ENCODE results near the gene GALNT2. TPM values are rescaled to one million over a fixed set of nuclear protein-coding genes. Genes with fewer than 3 reads are reported as not detected.

GALNT2 gene
- total and polyA plus RNA-seq, 2 experiments from 2014 or later: 17.8 to 48.3 TPM

- Histone ChIP-seq H3K36me3 (ENCODE audit: insufficient read depth) (no peaks in the 10 kb centered on the region), H2AFZ (no peak overlapping the region), H3F3A (replicated peaks; ENCODE audit: low read depth) (no peaks in the 10 kb centered on the region), H3K4me2 (no peak overlapping the region), H3K9me2 (ENCODE audit: insufficient read depth) (peaks cover 10% of the 10 kb centered on the region), H3K4me1 (ENCODE audit: insufficient read depth) (peaks cover 15% of the 10 kb centered on the region), H4K20me1 (replicated peaks; ENCODE audit: insufficient read depth) (peaks cover 8% of the 10 kb centered on the region), H3K4me3 (no peak overlapping the region), H3K27me3 (ENCODE audit: insufficient read depth) (no peaks in the 10 kb centered on the region), H3K79me2 (replicated peaks; ENCODE audit: insufficient read depth) (peaks cover 47% of the 10 kb centered on the region), H3K27ac (ENCODE audit: low read depth) (no peak overlapping the region)
- Mint-ChIP-seq H3K27me3 (ENCODE audit: insufficient read depth, low read depth, poor library complexity) (peaks cover 6% of the 10 kb centered on the region), H3K36me3 (ENCODE audit: low read depth) (no peaks in the 10 kb centered on the region; the same call in 2 of the 3 replicates), H3K9me3 (no peaks in the 10 kb centered on the region), H3K4me3 (no peak overlapping the region), H3K27ac (peak overlapping the region; percentile 78), H3K4me1 (peaks cover 57% of the 10 kb centered on the region)
- ATAC-seq (no peak), DNase-seq (ENCODE audit: low spot score) (no peak)
- no peak for TF ChIP-seq STAT1 (IDR thresholded peaks at IDR 0.05; ENCODE audit: unreplicated experiment)
- no peak for TF ChIP-seq ZNF462 (CRISPR knock-in tag; IDR thresholded peaks at IDR 0.05)
- no peak for TF ChIP-seq CREB1 (CRISPR knock-in tag; IDR thresholded peaks at IDR 0.05; ENCODE audit: low read depth)
- TF ChIP-seq CTCF (conservative IDR thresholded peaks at IDR 0.05; ENCODE audit: low read depth in 2 of 2): no peak
- no peak for TF ChIP-seq ZNF114 (CRISPR knock-in tag; IDR thresholded peaks at IDR 0.05)
- no peak for TF ChIP-seq ETS1 (IDR thresholded peaks at IDR 0.05)
- TF ChIP-seq ZNF331 (CRISPR knock-in tag; IDR thresholded peaks at IDR 0.05; ENCODE audit: low read depth): no peak
- TF ChIP-seq NANOG (IDR thresholded peaks at IDR 0.05; ENCODE audit: borderline replicate concordance): no peak
- TF ChIP-seq JUNB (IDR thresholded peaks at IDR 0.05; ENCODE audit: unreplicated experiment): no peak
- no peak for TF ChIP-seq EZH2phosphoT487 (IDR thresholded peaks at IDR 0.05; ENCODE audit: unreplicated experiment)
- no peak for TF ChIP-seq EZH2 (IDR thresholded peaks at IDR 0.05; ENCODE audit: low read depth, unreplicated experiment)
- TF ChIP-seq POLR2AphosphoS5 (IDR thresholded peaks at IDR 0.05; ENCODE audit: low read depth): no peak
- no peak for TF ChIP-seq REST (IDR thresholded peaks at IDR 0.05; ENCODE audit: unreplicated experiment)
Measured at GRCh38 chr1:230148126-230148652, 81.2 kb downstream of the GALNT2 start.

Data from GM23338 (cell line).